ENCODE data around the gene ASRGL1.

- TF ChIP-seq CTCF (IDR thresholded peaks at IDR 0.05 in 8 of 11, conservative IDR thresholded peaks at IDR 0.05 in 3 of 11) (no peak), POLR2A (IDR thresholded peaks at IDR 0.05) (no peak)
These were observed 58.8 kb downstream of the ASRGL1 start for GRCh38 chr11:62395885-62396551.
